Tibial artery (tissue), 4 donors: ENCODE measurements around the gene NOP16.
A peak's percentile ranks its signal among the peaks of the same experiment; 100 is the strongest.

Experiments
- DNase-seq, 2 donors: peaks; one replicate each; pipeline ENCODE4 v3.0.0-alpha.2; 2019
- H3K27ac ChIP-seq, 2 donors: fragments of 200-600 bp; sonication (generic) in 1 of 2; 1 replicate in 1 of 2; 2 replicates in 1 of 2; pipeline ENCODE4 v1.5.1; 2018 to 2019; ENCODE audit warnings: mild to moderate bottlenecking in 1 of 2
- H3K27me3 ChIP-seq, 2 donors: fragments of 200-600 bp; sonication (generic) in 1 of 2; one replicate each; pipeline versions ENCODE4 v1.5.1 to v1.6.0; 2016 to 2019
- H3K36me3 ChIP-seq, 3 donors: fragments of 200-600 bp; sonication (generic) in 2 of 3; one replicate each; pipeline ENCODE4 v1.5.1; 2016 to 2019; ENCODE audit warnings: mild to moderate bottlenecking in 2 of 3
- H3K4me1 ChIP-seq, 4 donors: fragments of 200-600 bp; sonication (generic) in 2 of 4; 1 replicate in 3 of 4; 2 replicates in 1 of 4; pipeline ENCODE4 v1.5.1; 2016 to 2019
- H3K4me3 ChIP-seq, 2 donors: fragments of 200-600 bp; sonication (generic) in 1 of 2; 1 replicate in 1 of 2; 2 replicates in 1 of 2; pipeline ENCODE4 v1.5.1; 2018 to 2019; ENCODE audit warnings: mild to moderate bottlenecking in 2 of 2
- H3K9me3 ChIP-seq, 3 donors: fragments of 200-600 bp; sonication (generic) in 1 of 3; one replicate each; pipeline ENCODE4 v1.5.1; 2016 to 2019
- CTCF ChIP-seq, 2 experiments: fragments of 200-600 bp in 1 of 2; fragments of 450-650 bp in 1 of 2; IDR thresholded peaks; one replicate each; pipeline ENCODE4 v1.5.1; 2017 to 2019; ENCODE audit warnings: antibody characterized with exemption in 2 of 2, mild to moderate bottlenecking in 1 of 2, moderate library complexity in 1 of 2
- intact Hi-C: fragments of 100-400 bp; cut with DNase I; formaldehyde crosslinking; loops from one replicate; pipeline ENCODE4 v1.15.0; 2023; ENCODE audit warnings: low total_unique reads

NOP16 gene

GRCh38 chr5:176413709-176414191 lies 25.4 kb upstream of the NOP16 start:
- DNase-seq = peak in 1 of 2 donors; percentile 58
- no peak for TF ChIP-seq CTCF (IDR thresholded peaks at IDR 0.05)
- Histone ChIP-seq H3K9me3 (no peaks in the 10 kb centered on the region), H3K27me3 (no peaks in the 10 kb centered on the region), H3K27ac (peak overlapping the region; percentile 7 to 40), H3K36me3 (peaks cover 2 to 19% (median 11%) of the 10 kb centered on the region in 3 donors), H3K4me1 (peaks cover 5 to 48% (median 43%) of the 10 kb centered on the region in 4 donors), H3K4me3 (no peak overlapping the region)
- intact Hi-C loops = loop anchor here (10.0 kb wide), 1 partner anchor 231 kb away; the partner anchor contains the start of gene TSPAN17

- Histone ChIP-seq H3K27me3 (no peaks in the 10 kb centered on the region), H3K36me3 (peaks cover 7 to 24% (median 15%) of the 10 kb centered on the region in 3 donors), H3K4me3 (no peak overlapping the region), H3K4me1 (peaks cover 5 to 48% (median 43%) of the 10 kb centered on the region in 4 donors), H3K9me3 (no peaks in the 10 kb centered on the region), H3K27ac (peak overlapping the region; percentile 7 to 40)
- DNase-seq = peak in 1 of 2 donors; percentile 68
- intact Hi-C loops = loop anchor here (10.0 kb wide), 1 partner anchor 232 kb away; the partner anchor contains the start of gene TSPAN17
- TF ChIP-seq CTCF (IDR thresholded peaks at IDR 0.05) = no peak
Measured at GRCh38 chr5:176413255-176413565, 24.8 kb upstream of the NOP16 start.

GRCh38 chr5:176412517-176413254 lies 24.3 kb upstream of the NOP16 start:
- H3K4me1 ChIP-seq = peaks cover 5 to 48% (median 43%) of the 10 kb centered on the region in 4 donors
- no peak overlapping the region for H3K4me3 ChIP-seq
- no peaks in the 10 kb centered on the region for H3K9me3 ChIP-seq
- no peak for TF ChIP-seq CTCF (IDR thresholded peaks at IDR 0.05)
- peak overlapping the region in 1 of 2 donors; percentile 40 for H3K27ac ChIP-seq
- intact Hi-C loops = loop anchor here (10.0 kb wide), 1 partner anchor 232 kb away; the partner anchor contains the start of gene TSPAN17
- peaks cover 13 to 29% (median 19%) of the 10 kb centered on the region in 3 donors for H3K36me3 ChIP-seq
- no peaks in the 10 kb centered on the region for H3K27me3 ChIP-seq
- peak in 1 of 2 donors; percentile 61 for DNase-seq

GRCh38 chr5:176410486-176411180 lies 22.2 kb upstream of the NOP16 start:
- intact Hi-C loops = loop anchor here (10.0 kb wide), 1 partner anchor 234 kb away; the partner anchor contains the start of gene TSPAN17
- H3K27ac ChIP-seq = no peak overlapping the region
- no peak overlapping the region for H3K4me3 ChIP-seq
- peaks cover 17 to 50% (median 38%) of the 10 kb centered on the region in 3 donors for H3K36me3 ChIP-seq
- peaks cover 5 to 43% (median 35%) of the 10 kb centered on the region in 4 donors for H3K4me1 ChIP-seq
- H3K27me3 ChIP-seq = no peaks in the 10 kb centered on the region
- TF ChIP-seq CTCF (IDR thresholded peaks at IDR 0.05) = no peak
- no peaks in the 10 kb centered on the region for H3K9me3 ChIP-seq
- peak in 1 of 2 donors; percentile 39 for DNase-seq

GRCh38 chr5:176409765-176410164 lies 21.4 kb upstream of the NOP16 start:
- intact Hi-C loops = loop anchor here (10.0 kb wide), 1 partner anchor 235 kb away; the partner anchor contains the start of gene TSPAN17
- Histone ChIP-seq H3K4me1 (peaks cover 1 to 35% (median 27%) of the 10 kb centered on the region in 4 donors), H3K9me3 (no peaks in the 10 kb centered on the region), H3K36me3 (peaks cover 19 to 52% (median 41%) of the 10 kb centered on the region in 3 donors), H3K27me3 (no peaks in the 10 kb centered on the region), H3K27ac (no peak overlapping the region), H3K4me3 (no peak overlapping the region)
- DNase-seq = peak in 1 of 2 donors; percentile 56
- no peak for TF ChIP-seq CTCF (IDR thresholded peaks at IDR 0.05)
